NCI-H1436 (cell line): Measurements from ENCODE around the gene STS.
A peak's percentile ranks its signal among the peaks of the same experiment; 100 is the strongest.

Experiments
- DNase-seq: peaks from one replicate; lab custom pipeline; 2025; lab: John Stamatoyannopoulos, UW

The STS gene, protein sequence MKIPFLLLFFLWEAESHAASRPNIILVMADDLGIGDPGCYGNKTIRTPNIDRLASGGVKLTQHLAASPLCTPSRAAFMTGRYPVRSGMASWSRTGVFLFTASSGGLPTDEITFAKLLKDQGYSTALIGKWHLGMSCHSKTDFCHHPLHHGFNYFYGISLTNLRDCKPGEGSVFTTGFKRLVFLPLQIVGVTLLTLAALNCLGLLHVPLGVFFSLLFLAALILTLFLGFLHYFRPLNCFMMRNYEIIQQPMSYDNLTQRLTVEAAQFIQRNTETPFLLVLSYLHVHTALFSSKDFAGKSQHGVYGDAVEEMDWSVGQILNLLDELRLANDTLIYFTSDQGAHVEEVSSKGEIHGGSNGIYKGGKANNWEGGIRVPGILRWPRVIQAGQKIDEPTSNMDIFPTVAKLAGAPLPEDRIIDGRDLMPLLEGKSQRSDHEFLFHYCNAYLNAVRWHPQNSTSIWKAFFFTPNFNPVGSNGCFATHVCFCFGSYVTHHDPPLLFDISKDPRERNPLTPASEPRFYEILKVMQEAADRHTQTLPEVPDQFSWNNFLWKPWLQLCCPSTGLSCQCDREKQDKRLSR

DNA sequence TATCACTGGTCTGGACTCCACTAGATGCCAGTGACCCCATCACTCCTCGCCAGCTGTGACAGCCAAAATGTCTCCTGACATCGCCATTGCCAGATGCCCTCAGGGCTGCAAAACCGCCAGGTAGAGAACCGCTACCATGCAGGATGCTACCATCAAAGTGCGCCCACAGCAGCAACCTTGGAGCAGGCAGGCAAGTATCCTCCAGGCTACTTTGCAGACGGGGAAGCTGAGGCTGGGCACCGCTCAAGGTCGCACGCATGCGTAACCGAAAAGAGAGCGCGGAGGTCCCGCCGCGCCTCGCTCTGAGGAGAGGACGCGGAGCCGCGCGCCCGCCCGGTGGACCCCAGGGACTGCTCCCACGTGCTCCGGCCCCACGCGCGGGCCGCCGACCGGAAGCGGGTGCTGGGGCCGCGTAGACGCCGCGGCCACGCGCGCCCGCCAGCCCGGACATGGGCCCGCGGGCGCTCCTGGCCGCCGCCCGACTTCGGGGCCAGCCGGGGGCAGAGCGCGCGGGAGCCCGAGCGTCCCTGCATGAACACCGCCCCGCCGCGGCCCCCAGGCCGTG, at the start of gene STS:
TSS of gene STS (plus strand) at position 300 of the 565 bp plus-strand sequence. CDS start 105,488 bp downstream, outside the sequence.
- DNase-seq: peak; percentile 12

DNA sequence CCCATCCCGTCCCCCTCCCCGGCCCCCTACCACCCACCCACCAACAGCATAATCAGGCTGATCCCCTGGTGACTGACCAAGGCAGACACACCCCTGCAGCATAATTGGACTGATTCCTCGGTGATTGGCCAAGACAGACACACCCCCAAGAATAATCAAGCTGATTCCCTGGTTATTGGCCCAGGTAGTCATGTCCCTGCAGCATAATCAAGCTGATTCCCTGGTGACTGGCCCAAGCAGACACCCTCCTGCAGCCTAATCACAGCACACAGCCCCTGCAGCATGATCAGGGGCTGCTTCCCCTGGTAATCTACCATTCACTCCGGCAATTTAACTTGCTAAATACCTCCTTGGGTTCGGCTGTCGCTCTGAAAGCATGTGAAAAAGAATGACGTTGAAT, 47.5 kb upstream of the STS start:
- DNase-seq: no peak

DNA sequence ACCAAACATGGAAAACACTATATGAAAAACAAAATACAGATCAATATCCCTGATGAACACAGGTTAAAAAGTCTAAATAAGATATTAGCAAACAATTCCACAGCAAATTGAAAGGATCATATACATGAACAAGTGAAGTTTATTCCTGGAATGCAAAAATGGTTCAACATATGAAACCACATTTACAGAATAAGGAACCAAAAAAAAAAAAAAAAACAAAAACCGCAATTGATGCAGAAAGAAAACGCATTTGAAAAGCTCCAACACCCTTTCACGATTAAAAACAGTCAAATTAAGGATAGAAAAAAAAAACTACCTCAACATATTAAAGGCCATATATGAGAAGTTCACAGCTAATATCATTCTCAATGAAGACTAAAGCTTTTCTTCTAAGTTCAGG, 45.4 kb upstream of the STS start:
- no peak for DNase-seq

DNA sequence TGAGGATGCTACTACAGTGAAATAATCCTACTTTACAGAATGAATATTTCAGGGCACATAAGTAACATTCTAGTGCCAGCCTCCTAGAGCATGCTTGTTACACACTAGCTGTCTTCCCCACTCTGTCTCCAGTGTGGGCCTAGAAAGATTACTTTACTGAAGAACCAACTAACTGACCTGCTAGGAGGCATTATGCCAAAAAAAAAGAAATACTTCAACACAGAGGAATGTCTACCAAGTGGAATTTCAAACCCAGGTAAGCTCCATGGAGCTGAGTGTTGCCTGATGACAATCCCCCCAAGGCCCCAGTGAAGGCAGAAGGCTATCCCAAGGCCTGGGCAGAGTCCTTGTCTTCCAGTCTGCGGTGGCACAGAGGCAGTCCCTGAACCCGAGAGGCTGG, 40.9 kb upstream of the STS start:
- no peak for DNase-seq

DNA sequence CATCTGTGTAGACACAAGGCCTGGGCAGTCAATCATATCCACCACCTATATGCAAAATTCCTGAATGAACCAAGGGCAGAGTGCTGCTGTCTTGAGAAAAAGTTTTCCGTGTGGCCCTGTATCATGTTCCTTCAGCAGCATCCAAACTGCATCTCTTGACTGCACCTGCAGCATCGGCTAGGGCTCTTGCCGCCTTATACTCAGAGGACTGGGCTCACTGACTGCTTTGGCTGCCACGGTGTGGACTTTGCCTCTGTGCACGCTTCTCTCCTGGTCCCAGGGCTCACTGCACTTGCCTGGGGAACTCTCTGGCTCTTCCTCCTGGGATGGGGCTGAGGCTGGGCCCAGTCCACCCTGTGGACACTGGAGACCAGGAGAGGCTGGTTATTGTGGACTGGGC, 39.5 kb upstream of the STS start:
- DNase-seq: no peak

DNA sequence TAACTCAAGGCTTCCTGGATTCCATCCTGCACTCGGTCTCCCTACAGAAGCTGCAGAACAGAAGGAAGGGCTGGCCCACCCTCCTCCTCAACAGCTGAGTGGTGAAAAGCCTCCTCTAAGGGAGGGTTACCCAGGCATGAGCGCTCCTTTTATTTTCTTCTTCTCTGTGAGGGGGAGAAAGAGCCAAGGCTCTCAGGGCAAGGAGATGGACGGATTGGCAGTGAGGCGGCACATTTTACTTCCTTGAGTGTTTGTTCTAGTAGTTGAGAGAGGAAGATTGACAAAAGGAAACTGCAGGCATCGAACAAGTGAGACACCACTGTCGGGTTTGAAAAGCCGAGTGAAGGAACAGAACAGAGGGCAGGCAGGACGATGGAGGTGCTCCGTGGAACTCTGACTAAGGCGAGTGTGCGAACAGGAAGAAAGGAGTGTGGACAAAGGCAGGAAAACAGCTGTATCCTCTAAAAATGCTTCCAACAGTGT, 38.4 kb upstream of the STS start:
- DNase-seq: no peak

DNA sequence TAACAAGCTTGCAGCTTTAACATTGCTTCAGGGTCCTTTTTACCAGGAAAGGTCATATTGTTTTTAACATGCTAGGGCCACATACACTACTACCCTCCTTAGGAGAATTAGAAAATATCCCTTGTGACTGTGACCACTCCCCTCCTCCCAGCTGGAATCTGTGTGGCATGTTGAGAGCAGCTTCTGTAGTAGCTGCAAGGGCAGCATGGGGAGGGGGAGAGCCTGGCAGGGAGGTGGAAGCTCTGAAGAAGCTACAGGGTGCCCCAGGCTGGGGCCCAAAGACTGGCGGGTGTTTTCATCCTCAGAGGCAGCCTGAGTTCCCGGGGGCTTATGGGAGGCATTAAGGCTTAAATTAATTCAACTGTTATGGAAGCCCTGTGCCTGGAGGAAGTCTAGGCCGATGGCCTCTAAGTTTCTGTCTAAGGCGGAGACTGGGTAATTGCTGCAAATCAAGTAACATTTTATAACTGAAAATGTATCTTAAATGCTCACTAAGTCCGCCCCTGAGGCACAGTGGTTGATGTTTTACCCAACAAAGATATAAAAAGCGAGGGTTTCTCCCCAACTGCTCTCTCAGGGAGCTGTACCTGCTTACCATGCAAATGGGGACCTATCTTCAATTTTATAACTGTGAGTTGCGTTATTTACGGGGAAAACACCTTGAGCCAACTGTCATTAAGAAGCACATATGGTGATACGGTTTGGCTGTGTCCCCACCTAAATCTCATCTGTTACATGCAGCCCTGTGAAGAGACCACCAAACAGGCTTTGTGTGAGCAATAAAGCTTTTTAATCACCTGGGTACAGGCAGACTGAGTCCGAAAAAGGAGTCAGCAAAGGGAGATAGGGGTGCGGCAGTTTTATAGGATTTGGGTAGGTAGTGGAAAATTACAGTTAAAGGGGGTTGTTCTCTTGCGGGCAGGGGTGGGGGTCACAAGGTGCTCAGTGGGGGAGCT, 37.4 kb upstream of the STS start:
- DNase-seq: no peak

DNA sequence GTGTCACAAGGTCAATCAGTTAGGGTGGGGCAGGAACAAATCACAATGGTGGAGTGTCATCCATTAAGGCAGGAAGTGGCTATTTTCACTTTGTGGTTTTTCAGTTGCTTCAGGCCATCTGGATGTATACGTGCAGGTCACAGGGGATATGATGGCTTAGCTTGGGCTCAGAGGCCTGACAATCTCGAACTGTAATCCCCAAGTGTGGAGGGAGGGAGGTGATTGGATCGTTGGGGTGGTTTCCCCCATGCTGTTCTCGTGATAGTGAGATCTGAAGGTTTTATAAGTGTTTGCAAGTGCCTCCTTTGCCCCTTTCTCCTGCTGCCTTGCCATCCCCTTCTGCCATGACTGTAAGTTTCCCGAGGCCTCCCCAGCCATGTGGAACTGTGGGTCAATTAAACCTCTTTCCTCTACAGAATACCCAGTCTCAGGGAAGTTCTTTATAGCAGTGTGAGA, 36.7 kb upstream of the STS start:
- DNase-seq: no peak

DNA sequence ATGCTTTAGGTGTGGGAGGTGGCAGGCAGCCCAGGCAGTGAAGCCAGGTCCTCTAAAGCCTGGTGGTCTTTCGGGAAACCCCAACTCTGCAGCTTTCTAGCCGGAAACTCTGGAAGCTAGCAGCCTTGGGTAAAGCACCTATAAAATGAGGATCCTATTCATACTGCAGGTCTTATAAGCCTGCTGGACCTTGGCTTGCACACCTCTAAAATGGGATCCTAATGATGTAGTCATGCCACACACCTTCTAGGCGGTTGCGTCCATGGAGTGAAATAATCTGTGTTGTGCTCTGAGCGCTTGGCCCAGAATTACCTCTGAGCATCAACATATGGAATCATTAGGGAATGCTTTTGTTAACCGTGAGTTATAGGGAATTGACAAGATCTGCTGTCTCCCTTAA, 36.0 kb upstream of the STS start:
- no peak for DNase-seq

DNA sequence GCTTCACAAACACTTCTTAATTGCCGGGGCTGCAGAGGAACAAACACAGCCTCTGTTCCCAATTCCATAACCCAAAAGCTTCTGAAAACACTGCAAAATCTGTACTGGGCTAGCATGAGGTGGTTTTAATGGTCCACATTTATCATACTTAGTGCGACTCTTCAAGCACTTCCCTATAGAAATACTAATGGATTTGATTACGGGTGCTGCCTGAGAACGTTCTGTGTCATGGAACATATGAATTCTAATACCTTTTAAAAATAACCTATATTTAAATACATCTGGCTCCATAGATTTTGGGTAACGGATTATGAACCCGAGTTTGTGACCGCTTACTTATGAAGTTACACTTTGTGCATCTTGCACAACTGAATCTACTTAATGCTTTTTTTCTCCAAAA, 35.4 kb upstream of the STS start:
- no peak for DNase-seq

DNA sequence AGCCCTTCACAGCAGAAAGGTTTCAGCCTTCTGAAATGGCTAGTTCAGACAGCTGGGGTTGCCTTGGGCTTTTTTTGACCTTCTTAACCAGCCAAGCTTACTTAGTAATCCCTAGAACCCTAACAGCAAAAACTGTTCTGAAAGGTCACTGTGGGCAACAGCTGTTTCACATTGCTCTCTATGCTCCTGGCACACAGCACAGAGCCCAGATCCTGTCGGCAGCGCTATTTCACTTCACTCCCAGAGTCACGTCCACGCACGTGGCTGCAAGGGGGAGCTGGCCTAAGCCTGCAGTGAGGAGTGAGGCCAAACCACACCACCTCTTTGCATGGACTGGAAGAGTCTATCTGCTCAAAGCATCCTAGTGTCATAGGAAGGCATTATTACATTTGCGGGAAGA, 32.0 kb upstream of the STS start:
- DNase-seq: no peak

DNA sequence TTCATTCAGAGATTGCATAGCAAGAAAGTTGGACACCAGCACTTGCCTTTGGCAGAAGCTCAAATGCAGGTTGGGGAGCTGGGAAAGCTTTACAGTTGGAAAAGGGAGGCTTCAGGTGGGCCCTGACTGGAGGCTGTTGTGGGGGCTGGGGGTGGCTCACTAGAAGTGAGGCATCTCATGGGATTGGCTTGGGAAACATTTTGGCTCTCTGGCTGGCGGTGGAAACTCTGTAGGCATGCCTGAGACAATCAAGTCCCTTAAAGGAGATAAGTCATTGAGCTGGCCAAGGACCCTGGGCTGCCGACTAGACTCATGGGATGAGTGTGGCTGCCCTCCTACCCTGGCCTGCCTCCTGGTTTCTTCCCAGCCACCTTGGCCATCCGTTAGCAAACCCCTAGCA, 31.4 kb upstream of the STS start:
- DNase-seq: no peak

DNA sequence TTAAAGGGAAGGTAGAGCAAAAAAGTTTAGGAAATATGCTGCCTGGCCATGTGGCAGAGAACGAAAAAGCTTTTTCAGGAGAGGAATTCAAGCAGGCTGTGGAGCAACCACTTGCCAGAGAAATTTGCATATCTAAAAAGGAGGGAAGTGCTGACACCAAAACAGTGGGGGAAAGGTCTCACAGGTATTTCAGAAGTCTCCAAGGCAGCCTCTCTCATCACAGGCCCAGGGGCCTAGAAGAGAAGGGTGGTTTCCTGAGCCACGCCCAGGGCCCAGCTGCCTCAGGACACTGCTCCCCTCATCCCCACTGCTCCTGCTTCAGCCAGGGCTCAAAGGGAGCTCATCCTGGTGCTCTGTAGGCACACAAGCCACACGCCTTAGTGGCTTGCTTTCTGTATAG, 29.9 kb upstream of the STS start:
- no peak for DNase-seq

DNA sequence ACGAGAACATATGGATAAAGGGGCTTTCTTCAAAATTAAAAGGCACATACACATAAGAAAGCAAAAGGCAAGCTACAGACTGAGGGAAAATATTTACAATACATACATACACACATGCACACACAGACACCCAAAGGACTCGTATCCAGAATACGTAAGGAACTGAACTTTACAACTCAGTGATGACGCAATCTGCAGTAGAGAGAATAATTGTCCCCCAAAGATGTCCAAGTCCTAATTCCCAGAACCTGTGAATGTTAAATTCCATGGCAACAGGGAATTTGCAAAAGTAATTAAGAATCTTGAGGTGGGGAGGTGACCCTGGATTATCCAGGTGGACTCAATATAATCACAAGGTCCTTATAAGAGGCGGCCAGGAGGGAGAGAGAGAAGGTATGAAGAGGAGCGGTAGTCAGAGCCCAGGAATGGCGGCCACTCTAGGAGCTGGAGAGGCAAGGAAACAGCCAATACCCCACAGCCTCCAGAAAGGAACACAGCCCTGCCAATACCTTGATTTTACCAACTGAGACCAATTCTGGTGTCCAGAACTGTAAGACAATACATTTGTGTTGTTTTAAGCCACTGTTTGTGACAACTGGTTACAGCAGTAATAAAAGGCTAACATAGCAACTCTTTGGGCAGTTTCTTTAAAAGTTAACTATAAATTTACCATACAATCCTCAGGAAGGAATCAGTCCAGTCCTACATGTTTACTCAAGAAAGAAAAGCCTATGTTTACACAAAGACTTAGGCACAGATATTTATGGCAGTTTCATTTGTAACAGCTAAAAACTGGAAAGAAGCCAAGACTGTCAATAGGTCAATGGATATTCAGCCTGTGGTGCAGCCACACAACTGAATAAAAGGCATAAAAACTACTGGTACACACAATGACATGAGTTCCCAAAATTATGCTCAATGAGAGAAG, 27.3 kb upstream of the STS start:
- DNase-seq: no peak

DNA sequence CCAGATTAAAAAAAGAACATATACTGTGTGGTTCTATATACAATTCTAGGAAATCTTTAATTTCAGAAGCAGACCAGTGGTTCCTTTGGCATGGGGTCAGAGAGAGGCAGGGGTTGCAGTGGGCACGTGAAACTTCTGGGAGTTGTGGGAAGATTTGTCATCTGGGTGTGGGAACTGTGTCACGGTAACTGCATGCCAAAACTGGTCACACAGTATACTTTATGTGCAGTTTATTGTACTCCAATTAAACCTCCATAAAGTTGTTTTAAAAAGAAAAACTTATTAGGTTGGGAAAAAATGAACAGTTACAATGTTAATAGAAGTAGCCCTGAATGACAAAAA, 26.7 kb upstream of the STS start:
- DNase-seq: no peak

DNA sequence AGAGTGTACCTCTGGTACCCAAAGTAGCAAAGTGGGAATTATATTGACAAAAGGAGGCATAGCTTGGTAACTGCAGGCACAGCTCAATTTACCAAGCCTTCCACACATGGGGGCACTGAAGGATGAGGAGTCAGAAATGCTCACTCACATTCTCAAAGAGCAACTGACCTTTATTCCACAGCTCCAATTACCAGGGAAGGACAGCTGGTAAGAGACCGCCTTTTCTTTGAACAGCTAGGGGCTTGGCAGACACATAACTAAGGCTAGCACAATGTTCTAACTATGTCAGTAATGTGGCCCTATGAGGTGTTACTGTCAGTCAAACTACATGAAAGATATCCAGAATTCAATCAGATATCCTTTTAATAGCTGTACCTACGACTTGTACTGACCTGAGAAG, 20.5 kb upstream of the STS start:
- no peak for DNase-seq

DNA sequence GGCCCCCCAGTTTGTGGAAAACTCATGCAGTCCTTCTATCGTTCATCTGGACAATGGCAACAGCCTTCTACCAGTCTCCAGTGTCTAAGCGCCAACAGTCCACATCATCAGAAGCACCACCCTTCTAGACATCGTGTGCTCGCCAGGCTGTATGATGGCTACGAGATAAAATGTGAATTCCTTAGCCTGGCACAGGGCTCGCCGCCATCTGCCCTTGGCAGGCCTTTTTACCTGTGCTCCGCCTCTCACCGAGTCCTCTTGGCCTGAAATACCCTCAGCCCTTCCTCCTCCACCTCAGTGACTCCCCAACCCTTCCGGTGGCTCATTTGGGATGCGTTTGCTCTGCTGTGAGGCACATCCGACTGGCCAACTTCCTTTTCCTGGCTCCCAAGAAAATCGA, 15.9 kb upstream of the STS start:
- DNase-seq: no peak

DNA sequence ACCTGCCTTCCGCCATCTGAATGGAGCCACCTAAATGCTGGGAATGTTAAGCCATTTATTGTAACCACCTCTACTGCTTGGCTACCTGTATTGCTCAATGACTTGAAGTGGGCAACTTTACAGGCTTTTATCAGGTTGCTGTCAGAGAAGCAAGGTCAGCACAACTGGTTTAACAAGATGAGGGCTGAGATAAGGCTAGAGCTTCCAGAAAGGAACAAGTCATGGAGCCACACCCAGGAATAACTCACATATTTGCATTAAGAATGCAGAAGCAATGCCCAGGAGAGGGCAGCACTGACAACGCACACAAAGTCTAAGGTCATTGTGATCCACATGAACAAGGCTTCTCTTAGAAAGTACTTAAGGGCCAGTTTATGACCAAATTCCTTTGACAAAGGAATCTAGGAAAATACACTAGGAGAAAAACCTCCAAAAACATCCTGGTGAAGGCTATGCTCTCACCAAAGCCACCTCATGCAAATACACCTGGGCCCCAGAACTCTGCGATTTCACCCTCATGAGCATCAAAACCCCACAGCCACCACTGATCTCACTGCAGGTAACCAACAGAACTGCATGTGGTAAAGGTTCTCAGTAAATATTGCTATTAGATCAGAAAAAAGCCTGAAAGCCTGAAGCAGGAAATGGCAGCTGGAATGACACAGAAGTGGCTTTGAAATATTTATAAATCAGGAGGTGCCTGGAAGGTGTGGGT, 15.0 kb upstream of the STS start:
- no peak for DNase-seq

DNA sequence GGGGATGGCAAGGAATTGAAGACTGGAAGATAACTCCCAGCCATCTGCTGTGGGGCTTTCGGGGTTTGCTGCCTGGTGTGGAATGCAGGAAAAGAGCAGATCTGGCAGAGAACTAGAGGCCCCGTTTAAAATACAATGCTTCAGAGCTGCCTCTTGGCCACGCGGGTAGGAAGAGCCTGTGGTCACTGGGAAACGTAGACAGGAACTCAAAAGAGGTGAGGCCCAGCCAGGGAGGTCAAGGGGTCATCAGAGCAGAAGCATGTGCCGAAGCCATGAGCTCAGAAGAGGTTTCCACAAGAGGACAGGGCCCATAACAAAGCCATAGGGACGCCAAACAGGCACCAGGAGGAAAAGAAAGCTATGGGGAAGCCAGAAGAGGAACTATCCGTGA, 14.5 kb upstream of the STS start:
- no peak for DNase-seq

DNA sequence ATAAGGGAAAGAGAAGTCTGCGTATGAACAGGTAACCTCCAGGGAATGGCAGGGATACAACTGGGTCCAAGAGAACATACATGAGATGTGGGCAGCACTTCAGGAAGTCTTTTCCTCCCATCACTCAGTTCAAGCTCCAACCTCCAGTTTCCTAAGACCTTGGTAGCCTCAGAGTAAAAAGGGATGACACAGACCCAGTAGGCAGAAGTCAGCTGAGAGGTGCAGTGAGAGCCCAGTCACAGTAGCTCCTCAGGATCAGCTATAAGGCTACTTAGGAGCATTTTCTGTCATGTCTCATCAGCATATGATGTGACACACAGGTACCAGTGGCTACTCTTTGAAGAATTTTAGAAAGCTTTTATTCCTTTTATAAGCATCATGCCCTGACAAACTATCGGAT, 12.5 kb upstream of the STS start:
- no peak for DNase-seq
